Stimulated activated CD4-positive, alpha-beta T cell treated with anti-CD3 and anti-CD28 coated beads, TNF-alpha, amount 100 ng/mL, for 48 hours (primary cell): ENCODE results near the gene RNF113B.

Experiments used
- DNase-seq, 3 donors: peaks; one replicate each; pipeline ENCODE4 v3.0.0-alpha.2; 2020; ENCODE audit warnings: low read depth in 3 of 3

RNF113B gene

DNA sequence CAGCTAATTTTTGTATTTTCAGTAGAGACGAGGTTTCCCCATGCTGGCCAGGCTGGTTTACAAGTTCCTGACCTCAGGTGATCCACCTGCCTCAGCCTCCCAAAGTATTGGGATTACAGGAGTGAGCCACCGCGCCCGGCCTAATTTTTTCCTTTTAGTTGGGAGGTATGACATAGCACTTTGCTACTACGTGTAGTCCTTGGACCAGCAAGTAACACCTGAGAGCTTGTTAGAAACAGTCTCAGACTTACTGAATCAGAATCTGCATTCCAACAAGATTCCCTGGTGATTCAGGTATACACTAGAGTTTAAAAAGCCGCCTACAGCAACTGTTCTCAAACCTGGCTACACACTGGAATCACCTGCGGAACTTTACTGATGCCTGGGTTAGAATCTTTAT is 36.0 kb downstream of the RNF113B start:
- no peak for DNase-seq

DNA sequence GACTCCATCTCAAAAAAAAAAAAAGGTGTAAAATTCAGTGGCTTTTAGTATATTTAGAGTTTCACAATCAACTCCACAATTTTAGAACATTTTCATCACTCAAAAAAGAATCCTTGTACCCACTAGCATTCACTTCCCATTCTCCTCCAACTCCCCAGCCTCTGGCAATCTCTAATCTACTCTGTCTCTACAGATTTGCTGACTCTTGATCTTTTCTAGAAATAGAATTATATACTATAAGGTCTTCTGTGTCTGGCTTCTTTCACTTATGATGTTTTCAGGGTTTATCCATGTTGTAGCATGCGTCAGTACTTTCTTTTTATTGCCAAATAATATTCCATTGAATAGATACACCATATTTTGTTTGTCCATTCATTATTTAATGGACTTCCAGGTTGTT is 42.2 kb downstream of the RNF113B start:
- no peak for DNase-seq

GRCh38 chr13:98133946-98134345 is 43.1 kb downstream of the RNF113B start:
- no peak for DNase-seq

- DNase-seq, result no peak
These were observed 47.9 kb downstream of the RNF113B start for GRCh38 chr13:98129059-98129746.
